GM12801 (cell line): ENCODE results near the gene SUPT20H.

Experiments
- CTCF ChIP-seq: IDR thresholded peaks from one replicate; pipeline ENCODE4 v1.5.1; 2011; ENCODE audit warnings: control low read depth; ENCODE audit not compliant: insufficient read length; ENCODE audit errors: extremely low read depth

SUPT20H gene

GRCh38 chr13:36998624-36999041 lies 60.9 kb downstream of the SUPT20H start:
- TF ChIP-seq CTCF = no peak

GRCh38 chr13:36997716-36998427 lies 61.6 kb downstream of the SUPT20H start:
- TF ChIP-seq CTCF = no peak

- no peak for TF ChIP-seq CTCF
Measured at GRCh38 chr13:36992362-36992761, 67.1 kb downstream of the SUPT20H start.

GRCh38 chr13:36986462-36987240 lies 72.8 kb downstream of the SUPT20H start:
- TF ChIP-seq CTCF = no peak

GRCh38 chr13:36981156-36981743 lies 78.2 kb downstream of the SUPT20H start:
- TF ChIP-seq CTCF = no peak

GRCh38 chr13:36979361-36980050 lies 80.0 kb downstream of the SUPT20H start:
- TF ChIP-seq CTCF = no peak

- no peak for TF ChIP-seq CTCF
Measured at GRCh38 chr13:36975172-36975571, 84.3 kb downstream of the SUPT20H start.
